Measurements from ENCODE around the gene LHX6.

Gene LHX6

DNA sequence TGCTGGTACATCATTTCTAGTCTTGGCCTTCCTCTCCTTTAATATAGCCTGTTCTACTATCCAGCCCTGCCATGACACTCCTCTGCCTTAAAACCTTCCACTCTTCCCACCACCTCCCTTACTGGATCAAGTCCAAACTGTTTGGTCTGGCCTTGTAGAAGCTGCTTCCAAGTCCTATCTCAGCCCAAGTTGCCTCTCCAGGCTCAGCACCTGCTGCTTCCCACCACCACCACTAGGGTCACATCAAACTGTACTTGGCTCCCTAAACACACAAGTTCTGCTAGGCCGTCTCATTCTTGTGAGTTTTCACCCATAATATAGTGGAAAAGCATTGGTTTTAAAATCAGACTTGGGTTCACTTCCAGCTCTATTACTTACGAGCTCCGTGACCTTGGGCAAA, 70.6 kb downstream of the LHX6 start:
- DNase-seq (ENCODE audit: low read depth in 3 of 3, low spot score in 1 of 3) = peak in 1 of 3 donors; percentile 3

DNA sequence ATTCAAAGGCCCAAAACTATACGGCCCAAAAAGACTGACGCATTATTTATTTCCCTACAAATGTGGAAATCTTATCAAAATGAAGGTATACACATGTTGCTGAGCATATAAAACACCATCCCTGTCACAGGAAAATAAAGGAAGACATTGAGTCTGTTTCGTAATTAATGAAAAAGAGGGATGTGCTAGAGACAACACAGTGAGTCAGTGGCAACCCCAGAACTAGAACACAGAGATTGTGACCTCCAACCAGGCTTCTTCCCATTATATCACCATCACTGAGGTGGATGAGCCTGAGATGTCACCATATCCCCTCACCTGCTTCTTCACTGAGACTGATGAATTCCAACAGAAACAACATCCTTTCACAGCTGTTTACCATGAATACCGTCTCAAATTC, 73.0 kb downstream of the LHX6 start:
- no peak for DNase-seq (ENCODE audit: low read depth in 3 of 3, low spot score in 1 of 3)
